Spleen (tissue), 11 donors: ENCODE results near the gene TMC1. TPM values are rescaled to one million over a fixed set of nuclear protein-coding genes. Genes with fewer than 3 reads are reported as not detected.
"Not testable (repeated sequence)": the region's sequence is repeated elsewhere in the genome, so short reads cannot be mapped to it uniquely, and the experiment has no call there.

Experiments
- DNase-seq: peaks from one replicate; pipeline ENCODE4 v3.0.0-alpha.2; 2020
- H3K27ac ChIP-seq, 8 donors: fragments of 200-600 bp; sonication (generic) in 7 of 8; 1 replicate in 4 of 8; 2 replicates in 4 of 8; pipeline versions ENCODE4 v1.5.0 to v1.8.0; 2016 to 2021; ENCODE audit warnings: inconsistent platforms in 4 of 8, mild to moderate bottlenecking in 4 of 8, moderate library complexity in 1 of 8
- H3K27me3 ChIP-seq, 7 donors: fragments of 200-600 bp; sonication (generic) in 6 of 7; replicated peaks in 1 of 7; 1 replicate in 4 of 7; 2 replicates in 3 of 7; pipeline versions ENCODE4 v1.5.0 to v1.8.0; 2016 to 2021; ENCODE audit warnings: inconsistent platforms in 3 of 7, mild to moderate bottlenecking in 1 of 7
- H3K36me3 ChIP-seq, 6 donors: fragments of 200-600 bp; sonication (generic) in 5 of 6; 1 replicate in 4 of 6; 2 replicates in 2 of 6; pipeline versions ENCODE4 v1.5.0 to v1.8.0; 2016 to 2021; ENCODE audit warnings: inconsistent platforms in 2 of 6
- H3K4me1 ChIP-seq, 6 donors: fragments of 200-600 bp; sonication (generic) in 5 of 6; 1 replicate in 3 of 6; 2 replicates in 3 of 6; pipeline versions ENCODE4 v1.5.0 to v1.8.0; 2016 to 2021; ENCODE audit warnings: inconsistent platforms in 3 of 6
- H3K4me3 ChIP-seq, 8 donors: fragments of 200-600 bp; sonication (generic) in 7 of 8; 1 replicate in 4 of 8; 2 replicates in 4 of 8; pipeline versions ENCODE4 v1.5.0 to v1.8.0; 2016 to 2021; ENCODE audit warnings: inconsistent platforms in 4 of 8, mild to moderate bottlenecking in 4 of 8, moderate library complexity in 2 of 8
- H3K9me3 ChIP-seq, 8 donors: fragments of 200-600 bp; sonication (generic) in 7 of 8; 1 replicate in 4 of 8; 2 replicates in 4 of 8; pipeline versions ENCODE4 v1.5.0 to v1.8.0; 2016 to 2021; ENCODE audit warnings: inconsistent platforms in 4 of 8
- CTCF ChIP-seq, 11 experiments: fragments of 200-600 bp in 7 of 11; fragments of 450-650 bp in 4 of 11; sonication (generic) in 4 of 11; IDR thresholded peaks in 8 of 11; conservative IDR thresholded peaks in 3 of 11; 1 replicate in 7 of 11; 2 replicates in 4 of 11; pipeline versions ENCODE4 v1.4.0 to v1.8.0; 2016 to 2021; ENCODE audit warnings: antibody characterized with exemption in 11 of 11, inconsistent platforms in 4 of 11, mild to moderate bottlenecking in 1 of 11
- POLR2A ChIP-seq, 3 donors: fragments of 450-650 bp; IDR thresholded peaks; one replicate each; pipeline ENCODE4 v1.5.1; 2017; ENCODE audit warnings: antibody characterized with exemption in 3 of 3, mild to moderate bottlenecking in 1 of 3
- POLR2AphosphoS5 ChIP-seq, 3 donors: sonication (generic); formaldehyde crosslinking; IDR thresholded peaks; one replicate each; pipeline ENCODE4 v1.5.1; 2017; ENCODE audit warnings: antibody characterized with exemption in 3 of 3
- WGBS, 5 donors: extraction: QIAGEN DNeasy Blood & Tissue Kit in 3 of 5; methylation state at CpG; one replicate each; pipeline versions ENCODE4 v1.1.5 to v1.1.7; 2013 to 2018; 5-methylcytosine and 5-hydroxymethylcytosine counted together
- intact Hi-C: fragments of 100-400 bp; cut with DNase I; formaldehyde crosslinking; loops from one replicate; pipeline ENCODE4 v1.15.0; 2023; ENCODE audit warnings: low total_unique reads
- polyA plus RNA-seq, 3 donors: library from polyadenylated mRNA; stranded (reverse); fragments of 200-250 nt; gene quantifications; one replicate each; pipeline ENCODE4 v1.2.1, GENCODE V29; 2013
- total RNA-seq, 7 donors: library from RNA; depleted of rRNA in 3 of 7; stranded (reverse); fragments of >200 nt in 3 of 7; fragmentation: NEBNext Ultra II Directional in 4 of 7; extraction: Animal tissue kit (Norgen Biotek cat#: 25700) in 4 of 7; gene quantifications; one replicate each; pipeline versions ENCODE4 v1.1.0 to v1.2.1, GENCODE V29; 2016 to 2021
- donor health status: healthy with polysubstance abuse.
- donor health status: DM: no; HTN: no; CAD: no; lungs with moderate emphysema.
- donor health status: DM: no; HTN: no; CAD: no.
- donor health status: Bipolar disorder and iron deficiency.
- donor health status: healthy.
- donor health status: DM: no; HTN: no; CAD: no.
- donor health status: DM: yes; HTN: yes; CAD: no.

The TMC1 gene
- total and polyA plus RNA-seq, 10 donors: 0.04 to 0.16 TPM; not detected in 8

DNA sequence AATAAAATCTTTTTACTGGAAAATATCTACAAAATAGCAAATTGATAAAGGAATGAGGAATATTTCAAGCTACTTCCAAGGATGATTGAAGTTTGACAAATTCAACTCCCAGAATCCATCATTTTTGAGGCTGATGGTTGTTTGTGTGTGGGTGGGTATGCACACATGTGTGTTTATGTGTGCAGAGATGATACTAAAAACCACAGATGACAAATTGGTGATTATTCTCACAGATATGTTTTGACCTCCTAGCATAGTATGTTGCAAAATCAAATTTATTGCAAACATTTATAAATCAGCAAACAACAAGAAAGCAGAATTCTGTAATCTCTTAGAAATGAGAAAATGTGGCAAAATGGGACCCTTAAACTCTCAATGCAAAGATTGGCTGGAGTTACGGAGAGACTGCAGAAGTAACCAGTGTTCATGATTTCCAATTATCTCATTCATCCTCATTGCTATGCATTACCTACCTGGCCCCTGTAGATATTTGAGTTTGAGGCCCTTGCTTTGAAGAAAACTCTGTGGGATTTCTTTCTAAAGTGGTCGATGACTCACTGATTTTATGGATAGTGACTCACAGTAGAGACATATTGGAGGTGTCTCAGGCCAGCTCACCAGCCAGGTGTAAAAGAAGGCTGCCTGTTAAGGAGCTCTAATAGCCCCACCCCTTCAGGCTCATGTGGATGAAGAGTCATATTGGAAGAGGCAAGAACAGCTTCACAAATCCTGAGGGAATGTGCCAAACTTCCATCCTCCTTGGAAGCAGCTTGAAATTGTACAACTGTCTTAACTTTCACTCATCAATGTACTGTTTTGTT lies 44.6 kb upstream of the TMC1 start:
- no peaks in the 10 kb centered on the region for H3K36me3 ChIP-seq
- peaks cover 0 to 15% (median 5%) of the 10 kb centered on the region in 6 donors for H3K4me1 ChIP-seq
- intact Hi-C loops: no loop called here
- H3K9me3 ChIP-seq: no peaks in the 10 kb centered on the region
- TF ChIP-seq POLR2AphosphoS5 (IDR thresholded peaks at IDR 0.05) (no peak), POLR2A (IDR thresholded peaks at IDR 0.05) (no peak), CTCF (IDR thresholded peaks at IDR 0.05 in 8 of 11, conservative IDR thresholded peaks at IDR 0.05 in 3 of 11) (no peak)
- peaks cover 0 to 7% (median 0%) of the 10 kb centered on the region in 7 donors for H3K27me3 ChIP-seq
- H3K4me3 ChIP-seq: no peak overlapping the region
- no peak for DNase-seq
- 82 to 92% (median 88%) methylated on average over 2 of the region's 2 CpGs for WGBS, 5 donors
- no peak overlapping the region for H3K27ac ChIP-seq

GRCh38 chr9:72477930-72478518 lies 43.4 kb upstream of the TMC1 start:
- Histone ChIP-seq H3K27me3 (peaks cover 0 to 7% (median 0%) of the 10 kb centered on the region in 7 donors), H3K9me3 (no peaks in the 10 kb centered on the region), H3K4me3 (no peak overlapping the region), H3K27ac (peak overlapping the region in 1 of 8 donors; percentile 4), H3K4me1 (peaks cover 0 to 15% (median 5%) of the 10 kb centered on the region in 6 donors), H3K36me3 (no peaks in the 10 kb centered on the region)
- intact Hi-C loops: no loop called here
- 44 to 63% (median 61%) methylated on average over 4 of the region's 4 CpGs for WGBS, 5 donors
- TF ChIP-seq POLR2AphosphoS5 (IDR thresholded peaks at IDR 0.05) (no peak), POLR2A (IDR thresholded peaks at IDR 0.05) (no peak), CTCF (IDR thresholded peaks at IDR 0.05 in 8 of 11, conservative IDR thresholded peaks at IDR 0.05 in 3 of 11) (no peak)
- DNase-seq: no peak

DNA sequence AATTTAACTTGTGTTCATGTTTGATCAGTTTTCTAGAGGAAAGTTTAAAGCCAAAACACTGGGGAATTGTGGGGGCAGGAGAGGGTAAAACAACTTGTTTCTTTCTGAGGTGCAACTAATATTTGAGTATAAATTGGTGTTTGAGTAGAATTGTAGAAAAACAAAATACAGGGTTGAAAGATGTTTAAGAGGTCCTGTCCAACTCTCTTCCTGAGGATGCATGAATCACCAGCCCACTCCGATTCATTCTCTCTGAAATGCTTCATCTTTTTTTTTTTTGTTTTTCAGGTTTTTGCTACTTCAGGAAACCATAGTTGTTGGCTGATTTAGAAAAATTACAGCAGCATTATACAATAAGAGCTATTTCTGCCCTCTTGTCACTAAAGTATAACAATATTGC lies 42.4 kb upstream of the TMC1 start:
- Histone ChIP-seq H3K4me1 (peaks cover 0 to 15% (median 5%) of the 10 kb centered on the region in 6 donors), H3K27ac (no peak overlapping the region), H3K9me3 (no peaks in the 10 kb centered on the region), H3K36me3 (no peaks in the 10 kb centered on the region), H3K27me3 (peaks cover 0 to 7% (median 0%) of the 10 kb centered on the region in 7 donors), H3K4me3 (no peak overlapping the region)
- intact Hi-C loops: no loop called here
- WGBS, 5 donors: 29 to 38% (median 35%) methylated on average over 1 of the region's 1 CpG
- no peak for TF ChIP-seq CTCF (IDR thresholded peaks at IDR 0.05 in 8 of 11, conservative IDR thresholded peaks at IDR 0.05 in 3 of 11)
- no peak for DNase-seq

- WGBS, 5 donors: 95 to 100% (median 96%) methylated on average over 3 to 25 of the region's 25 CpGs
- H3K27me3 ChIP-seq, H3K27ac ChIP-seq, H3K36me3 ChIP-seq, intact Hi-C loops, DNase-seq, H3K4me3 ChIP-seq, H3K9me3 ChIP-seq: not testable (repeated sequence)
- peaks cover 0 to 14% (median 5%) of the 10 kb centered on the region in 6 donors for H3K4me1 ChIP-seq
These were observed 41.1 kb upstream of the TMC1 start for GRCh38 chr9:72480261-72480660.
